Activated B cell treated with CpG ODN at 0.5 μM for 24 hours (primary cell): ENCODE measurements around the gene KATNB1. TPM values are rescaled to one million over a fixed set of nuclear protein-coding genes. Genes with fewer than 3 reads are reported as not detected.
A peak's percentile ranks its signal among the peaks of the same experiment; 100 is the strongest.

Experiments used
- ATAC-seq: fragments of 200-7000 bp; cut with Tn5 transposase; one replicate; pipeline ENCODE4 v1.10.0; 2021; ENCODE audit warnings: low read depth, mild to moderate bottlenecking, moderate library complexity
- CTCF ChIA-PET: fragments of 350-600 bp; sonication (Branson Sonifier 250); formaldehyde crosslinking; loops from one replicate; lab custom pipeline; 2021; ENCODE audit warnings: antibody characterized with exemption; lab: Charles Lee
- POLR2A ChIA-PET: fragments of 350-600 bp; sonication (Branson Sonifier 250); formaldehyde crosslinking; loops from one replicate; lab custom pipeline; 2021; ENCODE audit warnings: antibody characterized with exemption; lab: Charles Lee
- DNase-seq: peaks from one replicate; pipeline ENCODE4 v3.0.0; 2022
- H3K27ac Mint-ChIP-seq: one replicate; pipeline ENCODE4 v1.8.0; 2020; ENCODE audit warnings: mixed read lengths
- H3K27me3 Mint-ChIP-seq: one replicate; pipeline ENCODE4 v1.8.0; 2021; ENCODE audit warnings: mixed read lengths
- H3K36me3 Mint-ChIP-seq: one replicate; pipeline ENCODE4 v1.8.0; 2021; ENCODE audit warnings: low read depth, mixed read lengths
- H3K4me1 Mint-ChIP-seq: one replicate; pipeline ENCODE4 v1.8.0; 2021; ENCODE audit warnings: mixed read lengths
- H3K4me3 Mint-ChIP-seq: one replicate; pipeline ENCODE4 v1.8.0; 2020; ENCODE audit warnings: mild to moderate bottlenecking, mixed read lengths
- H3K9me3 Mint-ChIP-seq: one replicate; pipeline ENCODE4 v1.8.0; 2020; ENCODE audit warnings: mixed read lengths
- CTCF ChIP-seq: fragments of 200-600 bp; IDR thresholded peaks from one replicate; pipeline ENCODE4 v1.8.0; 2022; ENCODE audit warnings: antibody characterized with exemption, mild to moderate bottlenecking
- intact Hi-C: fragments of 100-400 bp; cut with micrococcal nuclease; formaldehyde crosslinking; loops from one replicate; pipeline ENCODE4 v1.15.1; 2024
- total RNA-seq: library from RNA; stranded (reverse); gene quantifications from 2 replicates; pipeline ENCODE4 v1.2.3, GENCODE V29; 2022

Gene KATNB1
- total RNA-seq, 1 donor from 2014 or later = 16.8 TPM

- no peak for DNase-seq
- ChIA-PET POLR2A (no interaction called here), CTCF (no interaction called here)
- Mint-ChIP-seq H3K4me3 (no peak overlapping the region), H3K9me3 (no peaks in the 10 kb centered on the region), H3K27ac (no peak overlapping the region), H3K36me3 (no peaks in the 10 kb centered on the region), H3K27me3 (no peaks in the 10 kb centered on the region), H3K4me1 (peaks cover 32% of the 10 kb centered on the region)
- intact Hi-C loops = no loop called here
- no peak for TF ChIP-seq CTCF
- no peak for ATAC-seq
Observed at GRCh38 chr16:57693550-57693949, 42.0 kb upstream of the KATNB1 start.

GRCh38 chr16:57694231-57694724 is 41.3 kb upstream of the KATNB1 start:
- ChIA-PET CTCF (no interaction called here), POLR2A (interaction anchor here (0.6 kb wide), 1 partner anchor 504 kb away, joined by 8 read pairs; no protein-coding TSS in a partner anchor)
- no peak for TF ChIP-seq CTCF
- Mint-ChIP-seq H3K27ac (no peak overlapping the region), H3K36me3 (no peaks in the 10 kb centered on the region), H3K9me3 (no peaks in the 10 kb centered on the region), H3K27me3 (no peaks in the 10 kb centered on the region), H3K4me3 (peak overlapping the region; percentile 83), H3K4me1 (peaks cover 29% of the 10 kb centered on the region)
- DNase-seq (no peak), ATAC-seq (no peak)
- intact Hi-C loops = loop anchor here (1.0 kb wide), 1 partner anchor 41 kb away; the partner anchor contains the start of gene KATNB1

- ATAC-seq (peak; percentile 66), DNase-seq (peak; percentile 25)
- no peaks in the 10 kb centered on the region for H3K36me3 Mint-ChIP-seq
- CTCF ChIA-PET = no interaction called here
- H3K4me1 Mint-ChIP-seq = peaks cover 22% of the 10 kb centered on the region
- intact Hi-C loops = loop anchor here (1.0 kb wide), 1 partner anchor 40 kb away; the partner anchor contains the start of gene KATNB1
- H3K27me3 Mint-ChIP-seq = no peaks in the 10 kb centered on the region
- POLR2A ChIA-PET = interaction anchor here (0.6 kb wide), 1 partner anchor 504 kb away, joined by 8 read pairs; no protein-coding TSS in a partner anchor
- H3K27ac Mint-ChIP-seq = peak within 1 kb of the TSS; percentile 57
- TF ChIP-seq CTCF = no peak
- peak within 1 kb of the TSS; percentile 83 for H3K4me3 Mint-ChIP-seq
- H3K9me3 Mint-ChIP-seq = no peaks in the 10 kb centered on the region
Observed at GRCh38 chr16:57694725-57695679, 40.6 kb upstream of the KATNB1 start, which contains the start of gene DRC7. DRC7 (plus strand) TSS chr16:57694806; CDS start chr16:57697950, 3,144 bp downstream.

- H3K4me1 Mint-ChIP-seq = peaks cover 15% of the 10 kb centered on the region
- POLR2A ChIA-PET = no interaction called here
- DNase-seq = no peak
- H3K9me3 Mint-ChIP-seq = no peaks in the 10 kb centered on the region
- no peaks in the 10 kb centered on the region for H3K36me3 Mint-ChIP-seq
- ATAC-seq = no peak
- CTCF ChIA-PET = no interaction called here
- intact Hi-C loops = no loop called here
- no peak overlapping the region for H3K27ac Mint-ChIP-seq
- TF ChIP-seq CTCF = no peak
- H3K4me3 Mint-ChIP-seq = no peak overlapping the region
- no peaks in the 10 kb centered on the region for H3K27me3 Mint-ChIP-seq
Observed at GRCh38 chr16:57695680-57696069, 39.9 kb upstream of the KATNB1 start.

- Mint-ChIP-seq H3K9me3 (no peaks in the 10 kb centered on the region), H3K4me3 (no peak overlapping the region), H3K27ac (no peak overlapping the region), H3K4me1 (peaks cover 12% of the 10 kb centered on the region), H3K36me3 (no peaks in the 10 kb centered on the region), H3K27me3 (no peaks in the 10 kb centered on the region)
- DNase-seq = no peak
- CTCF ChIA-PET = no interaction called here
- intact Hi-C loops = no loop called here
- no peak for TF ChIP-seq CTCF
- POLR2A ChIA-PET = no interaction called here
- ATAC-seq = no peak
Observed at GRCh38 chr16:57696240-57696639, 39.3 kb upstream of the KATNB1 start.
